GM12873 (cell line): ENCODE measurements around the gene PRDM15.

Experiments used
- TF ChIP-seq, protein P1 (sequence below): IDR thresholded peaks from 2 replicates; pipeline ENCODE4 v1.5.1; 2012; ENCODE audit warnings: low read depth, mild to moderate bottlenecking, moderate library complexity, low read length, control low read depth; ENCODE audit not compliant: insufficient read depth; ENCODE audit errors: missing control alignments

Gene PRDM15

DNA sequence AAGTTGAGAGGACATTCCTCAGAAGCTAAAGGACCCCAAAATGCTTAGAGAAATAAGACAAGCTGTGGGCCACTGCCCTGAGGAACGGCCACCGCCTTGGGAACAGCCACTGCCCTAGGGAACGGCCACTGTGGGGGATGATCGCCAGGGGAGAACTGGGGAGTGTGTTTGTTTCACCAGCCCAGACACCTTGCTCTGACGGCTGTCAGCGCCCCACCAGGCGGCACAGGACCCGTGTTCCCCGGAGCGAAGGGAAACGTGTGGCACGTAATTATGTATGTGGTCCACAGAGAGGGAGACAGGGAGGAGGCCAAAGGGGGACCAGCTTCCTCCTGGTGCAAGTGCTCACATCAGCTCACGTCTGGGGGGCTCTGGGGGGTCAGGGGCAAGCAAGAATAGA, 66.5 kb downstream of the PRDM15 start:
- TF ChIP-seq, protein P1, sequence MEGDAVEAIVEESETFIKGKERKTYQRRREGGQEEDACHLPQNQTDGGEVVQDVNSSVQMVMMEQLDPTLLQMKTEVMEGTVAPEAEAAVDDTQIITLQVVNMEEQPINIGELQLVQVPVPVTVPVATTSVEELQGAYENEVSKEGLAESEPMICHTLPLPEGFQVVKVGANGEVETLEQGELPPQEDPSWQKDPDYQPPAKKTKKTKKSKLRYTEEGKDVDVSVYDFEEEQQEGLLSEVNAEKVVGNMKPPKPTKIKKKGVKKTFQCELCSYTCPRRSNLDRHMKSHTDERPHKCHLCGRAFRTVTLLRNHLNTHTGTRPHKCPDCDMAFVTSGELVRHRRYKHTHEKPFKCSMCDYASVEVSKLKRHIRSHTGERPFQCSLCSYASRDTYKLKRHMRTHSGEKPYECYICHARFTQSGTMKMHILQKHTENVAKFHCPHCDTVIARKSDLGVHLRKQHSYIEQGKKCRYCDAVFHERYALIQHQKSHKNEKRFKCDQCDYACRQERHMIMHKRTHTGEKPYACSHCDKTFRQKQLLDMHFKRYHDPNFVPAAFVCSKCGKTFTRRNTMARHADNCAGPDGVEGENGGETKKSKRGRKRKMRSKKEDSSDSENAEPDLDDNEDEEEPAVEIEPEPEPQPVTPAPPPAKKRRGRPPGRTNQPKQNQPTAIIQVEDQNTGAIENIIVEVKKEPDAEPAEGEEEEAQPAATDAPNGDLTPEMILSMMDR: no peak

- TF ChIP-seq, protein P1: no peak
Observed at GRCh38 chr21:41810597-41810932, 68.6 kb downstream of the PRDM15 start.

GRCh38 chr21:41809891-41810596, 69.1 kb downstream of the PRDM15 start:
- TF ChIP-seq, protein P1: no peak

DNA sequence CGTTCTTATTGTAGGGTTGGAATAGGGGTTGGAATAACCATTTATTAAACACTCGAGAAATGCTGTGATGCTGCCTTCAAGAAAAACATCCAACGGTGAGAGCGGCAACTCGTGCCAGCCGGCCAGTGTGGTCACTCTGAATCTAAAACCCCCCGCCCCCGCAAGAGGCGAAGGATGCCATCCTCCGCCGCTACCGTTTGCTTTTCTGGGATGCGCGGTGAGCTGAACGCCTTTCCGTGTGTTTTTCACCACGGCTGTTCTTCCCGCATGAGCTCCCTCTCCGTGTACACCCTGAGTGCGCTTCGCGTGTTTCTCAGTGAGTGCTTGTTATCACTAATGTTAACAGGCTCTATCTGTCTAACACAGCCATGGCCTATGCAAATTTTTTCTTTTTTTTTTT, 70.3 kb downstream of the PRDM15 start:
- TF ChIP-seq, protein P1: no peak

GRCh38 chr21:41808094-41808493, 71.0 kb downstream of the PRDM15 start:
- TF ChIP-seq, protein P1: no peak

DNA sequence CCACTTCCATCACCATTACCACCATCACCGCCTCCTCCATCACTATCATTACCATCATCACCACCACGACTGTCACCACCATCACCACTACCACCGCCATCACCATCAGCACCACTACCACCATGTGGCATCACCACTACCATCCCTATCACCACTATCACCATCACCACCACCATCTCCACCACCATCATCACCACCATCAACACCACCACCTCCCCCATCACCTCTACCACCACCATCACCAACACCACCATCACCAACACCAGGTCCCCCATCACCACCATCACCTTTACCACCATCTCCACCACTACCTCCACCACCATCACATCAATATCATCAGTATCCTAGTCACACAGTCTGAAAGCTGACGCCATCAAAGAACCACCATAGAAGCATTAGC, 72.4 kb downstream of the PRDM15 start:
- TF ChIP-seq, protein P1: no peak

DNA sequence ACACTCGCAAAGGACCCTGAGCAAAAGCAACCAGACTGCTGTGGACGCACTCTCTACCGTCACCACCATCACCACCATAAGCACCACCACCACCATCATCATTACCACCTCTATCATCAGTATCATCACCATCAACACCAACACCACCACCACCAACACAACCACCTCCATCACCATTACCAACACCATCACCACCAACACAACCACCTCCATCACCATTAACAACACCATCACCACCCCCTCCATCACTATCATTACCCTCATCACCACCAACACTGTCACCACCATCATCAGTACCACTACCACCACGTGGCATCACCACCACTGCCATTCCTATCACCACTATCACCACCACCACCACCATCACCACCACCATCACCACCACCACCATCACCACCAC, 73.5 kb downstream of the PRDM15 start:
- TF ChIP-seq, protein P1: no peak

DNA sequence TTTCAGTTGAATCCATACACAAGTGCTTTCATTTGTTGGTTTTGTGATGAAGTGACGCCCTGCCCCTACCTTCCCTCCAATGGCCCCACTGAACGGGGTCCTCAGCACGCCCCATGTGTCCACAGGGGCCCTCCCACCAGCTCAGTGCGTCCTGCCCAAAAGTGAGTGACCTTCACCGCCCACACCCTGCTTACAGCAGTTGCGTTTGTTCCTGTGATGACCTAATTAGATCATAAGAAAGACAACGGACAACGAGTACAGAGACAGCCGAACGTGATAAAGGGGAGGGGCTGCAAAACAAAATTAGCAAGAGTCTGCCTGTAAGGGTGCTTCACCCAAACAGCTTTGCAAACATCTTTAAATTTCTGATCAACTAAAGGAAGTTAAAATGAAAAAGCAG, 74.1 kb downstream of the PRDM15 start:
- TF ChIP-seq, protein P1: no peak
